Diencephalon (tissue), 1 donor: ENCODE data around the gene TM4SF18. TPM values are rescaled to one million over a fixed set of nuclear protein-coding genes. Genes with fewer than 3 reads are reported as not detected.

Experiments used
- total RNA-seq: library from RNA; depleted of rRNA; stranded (reverse); fragments of >200 nt; gene quantifications from one replicate; pipeline ENCODE4 v1.2.3, GENCODE V29; 2014

TM4SF18 gene
- total RNA-seq: 4.8 TPM

GRCh38 chr3:149333176-149333859 lies at the start of gene TM4SF18:
Gene TM4SF18, minus strand, starts transcription at chr3:149333636. Its CDS starts 254 bp downstream, at chr3:149333382.

GRCh38 chr3:149377408-149378364 lies 44.2 kb upstream of the TM4SF18 start, which contains the start of gene TM4SF1:
Gene TM4SF1, minus strand, starts transcription at chr3:149377649. Its CDS starts 102 bp downstream, at chr3:149377547.

Other genes with a start within 250 kb of the TM4SF18 start
- gene HLTF, start 247.1 kb downstream of the TM4SF18 start, total RNA-seq: 88.6 TPM
- 22.4 TPM for gene HPS3, start 204.0 kb downstream of the TM4SF18 start, total RNA-seq
- 12.0 TPM for gene CP, start 111.8 kb downstream of the TM4SF18 start, total RNA-seq
- 17.3 TPM for gene TM4SF1, start 44.0 kb upstream of the TM4SF18 start, total RNA-seq
- 0.92 TPM for gene TM4SF4, start 141.1 kb upstream of the TM4SF18 start, total RNA-seq